Neuronal stem cell (in vitro differentiated cells): ENCODE data around the gene SCNN1G.

Experiments used
- DNase-seq: peaks from one replicate; pipeline ENCODE4 v3.0.0-alpha.2; 2013; ENCODE audit warnings: low spot score
- H2AFZ ChIP-seq: one replicate; pipeline ENCODE4 v1.6.1; 2013; ENCODE audit warnings: mild to moderate bottlenecking, low read length, inconsistent platforms
- H2AK5ac ChIP-seq: 2 replicates; pipeline ENCODE4 v1.6.1; 2013; ENCODE audit warnings: low read depth, mild to moderate bottlenecking, inconsistent platforms, low read length, moderate library complexity, mixed read lengths
- H2BK120ac ChIP-seq: 2 replicates; pipeline ENCODE4 v1.6.1; 2013; ENCODE audit warnings: low read depth, mild to moderate bottlenecking, inconsistent platforms, low read length, moderate library complexity, mixed read lengths
- H2BK12ac ChIP-seq: one replicate; pipeline ENCODE4 v1.6.1; 2013; ENCODE audit warnings: low read length, inconsistent platforms
- H2BK15ac ChIP-seq: 2 replicates; pipeline ENCODE4 v1.6.1; 2013; ENCODE audit warnings: mild to moderate bottlenecking, low read length, inconsistent platforms, mixed read lengths
- H2BK5ac ChIP-seq: one replicate; pipeline ENCODE4 v1.6.1; 2013; ENCODE audit warnings: inconsistent platforms, mild to moderate bottlenecking, low read length, moderate library complexity
- H3K14ac ChIP-seq: one replicate; pipeline ENCODE4 v1.6.1; 2013; ENCODE audit warnings: low read length, inconsistent platforms
- H3K18ac ChIP-seq: 2 replicates; pipeline ENCODE4 v1.6.1; 2013; ENCODE audit warnings: low read length, inconsistent platforms
- H3K23ac ChIP-seq: 2 replicates; pipeline ENCODE4 v1.6.1; 2013; ENCODE audit warnings: low read depth, mild to moderate bottlenecking, mixed read lengths, low read length, inconsistent platforms; ENCODE audit not compliant: poor library complexity
- H3K27ac ChIP-seq: replicated peaks from 3 replicates; pipeline ENCODE4 v1.5.1; 2013; ENCODE audit warnings: low read length, inconsistent platforms
- H3K27me3 ChIP-seq, 3 experiments: 2 replicates each; pipeline ENCODE4 v1.6.1; 2013; ENCODE audit warnings: low read length in 3 of 3, mild to moderate bottlenecking in 2 of 3, inconsistent platforms in 1 of 3, low read depth in 1 of 3, mixed read lengths in 1 of 3, moderate library complexity in 1 of 3; ENCODE audit not compliant: control insufficient read depth in 3 of 3, insufficient read depth in 3 of 3
- H3K36me3 ChIP-seq, 2 donors: replicated peaks in 1 of 2; 2 replicates each; pipeline ENCODE4 v1.6.1; 2013; ENCODE audit warnings: low read length in 2 of 2; ENCODE audit not compliant: control insufficient read depth in 2 of 2, insufficient read depth in 2 of 2
- H3K4ac ChIP-seq: 2 replicates; pipeline ENCODE4 v1.6.1; 2013; ENCODE audit warnings: inconsistent platforms, mild to moderate bottlenecking, low read length, moderate library complexity
- H3K4me1 ChIP-seq, 2 donors: 1 replicate in 1 of 2; 2 replicates in 1 of 2; pipeline ENCODE4 v1.6.1; 2013; ENCODE audit warnings: low read length in 2 of 2, low read depth in 1 of 2; ENCODE audit not compliant: control insufficient read depth in 2 of 2, insufficient read depth in 1 of 2
- H3K4me2 ChIP-seq: one replicate; pipeline ENCODE4 v1.6.1; 2013; ENCODE audit warnings: mild to moderate bottlenecking, low read length, inconsistent platforms; ENCODE audit not compliant: insufficient read depth, poor library complexity, severe bottlenecking
- H3K4me3 ChIP-seq, 2 donors: 2 replicates each; pipeline ENCODE4 v1.5.1; 2013; ENCODE audit warnings: low read length in 2 of 2, mild to moderate bottlenecking in 2 of 2, inconsistent platforms in 1 of 2, moderate library complexity in 1 of 2
- H3K79me1 ChIP-seq: one replicate; pipeline ENCODE4 v1.6.1; 2013; ENCODE audit warnings: low read depth, mild to moderate bottlenecking, inconsistent platforms, low read length, moderate library complexity
- H3K9ac ChIP-seq: one replicate; pipeline ENCODE4 v1.6.1; 2013; ENCODE audit warnings: mild to moderate bottlenecking, low read depth, low read length, inconsistent platforms; ENCODE audit not compliant: poor library complexity
- H3K9me3 ChIP-seq, 2 donors: replicated peaks in 1 of 2; 2 replicates each; pipeline versions ENCODE3 to v1.6.1; 2013; ENCODE audit warnings: low read length in 2 of 2, mild to moderate bottlenecking in 2 of 2, inconsistent platforms in 1 of 2, low read depth in 1 of 2, mixed read lengths in 1 of 2, moderate library complexity in 1 of 2; ENCODE audit not compliant: control insufficient read depth in 2 of 2, insufficient read depth in 1 of 2
- H4K8ac ChIP-seq: one replicate; pipeline ENCODE4 v1.6.1; 2013; ENCODE audit warnings: low read depth, mild to moderate bottlenecking, inconsistent platforms, low read length, moderate library complexity
- H4K91ac ChIP-seq: one replicate; pipeline ENCODE4 v1.6.1; 2013; ENCODE audit warnings: low read length, low read depth, mild to moderate bottlenecking, inconsistent platforms; ENCODE audit not compliant: poor library complexity
- WGBS, 2 donors: extraction: QIAGEN DNeasy Blood & Tissue Kit; methylation state at CpG; one replicate each; pipeline ENCODE4 v1.1.7; 2013; ENCODE audit warnings: missing lambda C conversion rate in 2 of 2, mixed read lengths in 1 of 2; ENCODE audit not compliant: insufficient read length in 2 of 2, insufficient replicate concordance in 1 of 2; ENCODE audit errors: extremely low coverage in 2 of 2; 5-methylcytosine and 5-hydroxymethylcytosine counted together

The SCNN1G gene

DNA sequence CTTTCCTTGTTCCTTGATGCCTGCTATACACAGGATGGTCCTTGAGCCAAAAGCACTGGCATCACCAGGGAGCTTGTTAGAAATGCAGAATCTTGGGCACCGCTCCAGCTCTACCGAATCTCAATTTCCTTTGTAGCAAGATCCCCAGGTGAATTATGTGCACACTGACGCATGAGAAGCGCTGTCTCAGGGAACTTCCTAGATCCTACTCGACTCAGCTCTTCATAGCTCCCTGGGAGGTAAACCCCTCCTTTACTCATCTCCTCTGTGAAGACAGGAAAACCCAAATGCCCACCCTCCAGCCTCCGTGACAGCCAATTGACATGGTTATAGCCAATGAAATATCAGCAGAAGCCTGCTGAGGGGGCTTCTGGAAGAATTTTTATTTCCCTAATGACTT lies 37.4 kb upstream of the SCNN1G start:
- WGBS, 2 donors = no CpG with 5 or more reads among the region's 6 CpGs
- H3K4me1 ChIP-seq = peaks cover 7 to 11% of the 10 kb centered on the region in 2 donors
- no peak for DNase-seq
- H3K18ac ChIP-seq = no peak overlapping the region
- no peak overlapping the region for H4K91ac ChIP-seq
- no peak overlapping the region for H3K4ac ChIP-seq
- H3K14ac ChIP-seq = no peak overlapping the region
- no peak overlapping the region for H2BK15ac ChIP-seq
- no peaks in the 10 kb centered on the region for H3K36me3 ChIP-seq
- H2AFZ ChIP-seq = no peak overlapping the region
- H2BK5ac ChIP-seq = no peak overlapping the region
- H3K9me3 ChIP-seq = no peaks in the 10 kb centered on the region
- H3K4me2 ChIP-seq = no peak overlapping the region
- peaks cover 0 to 2% (median 0%) of the 10 kb centered on the region in 3 experiments for H3K27me3 ChIP-seq
- peaks cover 15% of the 10 kb centered on the region for H3K79me1 ChIP-seq
- H4K8ac ChIP-seq = no peak overlapping the region
- no peak overlapping the region for H3K27ac ChIP-seq
- no peak overlapping the region for H2BK12ac ChIP-seq
- H3K4me3 ChIP-seq = no peak overlapping the region
- H3K23ac ChIP-seq = no peak overlapping the region
- H2BK120ac ChIP-seq = no peak overlapping the region
- no peak overlapping the region for H3K9ac ChIP-seq
- H2AK5ac ChIP-seq = no peak overlapping the region

GRCh38 chr16:23145608-23146007 lies 36.9 kb upstream of the SCNN1G start:
- no peak for DNase-seq

GRCh38 chr16:23146877-23147601 lies 35.5 kb upstream of the SCNN1G start:
- Histone ChIP-seq H3K4me2 (no peak overlapping the region), H3K9me3 (no peaks in the 10 kb centered on the region), H2BK12ac (no peak overlapping the region), H2AFZ (no peak overlapping the region), H3K18ac (no peak overlapping the region), H3K27me3 (peaks cover 0 to 10% (median 0%) of the 10 kb centered on the region in 3 experiments), H2AK5ac (no peak overlapping the region), H3K23ac (no peak overlapping the region), H3K4me3 (peak overlapping the region in 1 of 2 donors; percentile 21), H3K9ac (no peak overlapping the region), H2BK5ac (no peak overlapping the region), H3K4ac (no peak overlapping the region), H3K27ac (no peak overlapping the region), H4K91ac (no peak overlapping the region), H3K14ac (no peak overlapping the region), H3K79me1 (peaks cover 15% of the 10 kb centered on the region), H2BK120ac (no peak overlapping the region), H3K4me1 (peaks cover 7 to 11% of the 10 kb centered on the region in 2 donors), H3K36me3 (no peaks in the 10 kb centered on the region), H2BK15ac (no peak overlapping the region), H4K8ac (no peak overlapping the region)
- no peak for DNase-seq
- no CpG with 5 or more reads among the region's 17 CpGs for WGBS, 2 donors

More at GRCh38 chr16:23145608-23146007, 36.9 kb upstream of the SCNN1G start:
- WGBS, 2 donors = no CpG with 5 or more reads among the region's 3 CpGs
- H3K14ac ChIP-seq = no peak overlapping the region
- no peak overlapping the region for H3K4me2 ChIP-seq
- H3K79me1 ChIP-seq = peaks cover 15% of the 10 kb centered on the region
- no peak overlapping the region for H2BK12ac ChIP-seq
- H3K23ac ChIP-seq = no peak overlapping the region
- peaks cover 0 to 7% (median 0%) of the 10 kb centered on the region in 3 experiments for H3K27me3 ChIP-seq
- H2AK5ac ChIP-seq = no peak overlapping the region
- H3K9ac ChIP-seq = no peak overlapping the region
- no peak overlapping the region for H4K8ac ChIP-seq
- no peak overlapping the region for H2BK120ac ChIP-seq
- no peak overlapping the region for H3K18ac ChIP-seq
- no peak overlapping the region for H3K27ac ChIP-seq
- H3K9me3 ChIP-seq = no peaks in the 10 kb centered on the region
- no peak overlapping the region for H4K91ac ChIP-seq
- H2BK5ac ChIP-seq = no peak overlapping the region
- no peaks in the 10 kb centered on the region for H3K36me3 ChIP-seq
- no peak overlapping the region for H3K4ac ChIP-seq
- H3K4me1 ChIP-seq = peaks cover 7 to 11% of the 10 kb centered on the region in 2 donors
- no peak overlapping the region for H2AFZ ChIP-seq
- no peak overlapping the region for H2BK15ac ChIP-seq
- H3K4me3 ChIP-seq = no peak overlapping the region

- Histone ChIP-seq H3K4me3 (peak overlapping the region in 1 of 2 donors; percentile 92), H3K9ac (no peak overlapping the region), H4K8ac (no peak overlapping the region)
These were observed 34.9 kb upstream of the SCNN1G start for GRCh38 chr16:23147666-23148065.

More at GRCh38 chr16:23147666-23148065, 34.9 kb upstream of the SCNN1G start:
- Histone ChIP-seq H3K79me1 (peaks cover 13% of the 10 kb centered on the region), H3K4me2 (no peak overlapping the region), H3K23ac (no peak overlapping the region), H3K27ac (no peak overlapping the region), H3K4me1 (peaks cover 7 to 11% of the 10 kb centered on the region in 2 donors), H3K36me3 (no peaks in the 10 kb centered on the region), H2BK120ac (no peak overlapping the region), H3K14ac (no peak overlapping the region), H2AK5ac (no peak overlapping the region), H3K9me3 (no peaks in the 10 kb centered on the region), H2BK15ac (no peak overlapping the region), H3K4ac (no peak overlapping the region), H2BK12ac (no peak overlapping the region), H3K18ac (no peak overlapping the region), H2AFZ (no peak overlapping the region), H4K91ac (no peak overlapping the region), H3K27me3 (peaks cover 0 to 10% (median 0%) of the 10 kb centered on the region in 3 experiments), H2BK5ac (no peak overlapping the region)
- no peak for DNase-seq
- no CpG with 5 or more reads among the region's 4 CpGs for WGBS, 2 donors
